Measurements from ENCODE around the gene CYP4F3. TPM values are rescaled to one million over a fixed set of nuclear protein-coding genes. Genes with fewer than 3 reads are reported as not detected.

CYP4F3 gene, protein sequence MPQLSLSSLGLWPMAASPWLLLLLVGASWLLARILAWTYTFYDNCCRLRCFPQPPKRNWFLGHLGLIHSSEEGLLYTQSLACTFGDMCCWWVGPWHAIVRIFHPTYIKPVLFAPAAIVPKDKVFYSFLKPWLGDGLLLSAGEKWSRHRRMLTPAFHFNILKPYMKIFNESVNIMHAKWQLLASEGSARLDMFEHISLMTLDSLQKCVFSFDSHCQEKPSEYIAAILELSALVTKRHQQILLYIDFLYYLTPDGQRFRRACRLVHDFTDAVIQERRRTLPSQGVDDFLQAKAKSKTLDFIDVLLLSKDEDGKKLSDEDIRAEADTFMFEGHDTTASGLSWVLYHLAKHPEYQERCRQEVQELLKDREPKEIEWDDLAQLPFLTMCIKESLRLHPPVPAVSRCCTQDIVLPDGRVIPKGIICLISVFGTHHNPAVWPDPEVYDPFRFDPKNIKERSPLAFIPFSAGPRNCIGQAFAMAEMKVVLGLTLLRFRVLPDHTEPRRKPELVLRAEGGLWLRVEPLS
- total RNA-seq (2021) = not detected in 2 replicates
- long read RNA-seq = 0 reads

DNA sequence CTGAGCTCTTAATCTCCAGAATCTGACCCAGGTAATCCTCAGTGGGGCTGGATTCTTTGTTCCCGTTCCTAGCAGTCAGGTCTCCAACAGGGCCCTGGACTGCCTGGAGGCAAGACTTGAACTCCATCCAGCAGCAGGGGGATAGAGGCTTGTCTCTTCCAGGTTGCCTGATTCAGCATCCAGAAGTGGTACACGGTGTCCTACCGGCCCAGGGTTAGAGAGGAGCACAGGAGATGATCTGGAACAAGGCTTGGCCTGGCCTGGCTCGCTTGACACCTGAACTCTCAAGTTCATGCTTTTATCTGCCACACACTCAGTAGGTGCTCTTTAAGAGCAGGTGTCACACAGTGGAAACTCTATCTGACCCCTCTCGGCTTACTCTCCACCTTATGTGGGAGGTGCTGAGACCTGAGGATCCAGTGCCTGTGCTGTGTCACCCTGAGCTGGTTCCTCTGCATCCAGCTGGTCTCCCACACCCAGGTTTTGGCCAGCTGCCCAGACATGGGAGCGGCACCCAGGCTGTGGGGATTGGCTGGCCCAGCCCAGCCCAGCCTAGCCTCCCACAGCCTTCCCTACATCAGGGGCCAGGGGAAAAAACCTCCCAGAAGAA is at the start of gene CYP4F3:
TSS of gene CYP4F3 (plus strand) at position 604 of the 610 bp plus-strand sequence. CDS start 519 bp downstream, outside the sequence.
- peaks cover 3% of the 10 kb centered on the region for H3K27me3 Mint-ChIP-seq (ENCODE audit: low read depth)
- peaks cover 89 to 94% of the 10 kb centered on the region in 2 experiments for H3K9me3 Mint-ChIP-seq
- WGBS (ENCODE audit: extremely low coverage, insufficient read length, low lambda C conversion rate) = no CpG with 5 or more reads among the region's 6 CpGs

More for the DNA sequence above, at the start of gene CYP4F3:
- TF ChIP-seq, protein P1, sequence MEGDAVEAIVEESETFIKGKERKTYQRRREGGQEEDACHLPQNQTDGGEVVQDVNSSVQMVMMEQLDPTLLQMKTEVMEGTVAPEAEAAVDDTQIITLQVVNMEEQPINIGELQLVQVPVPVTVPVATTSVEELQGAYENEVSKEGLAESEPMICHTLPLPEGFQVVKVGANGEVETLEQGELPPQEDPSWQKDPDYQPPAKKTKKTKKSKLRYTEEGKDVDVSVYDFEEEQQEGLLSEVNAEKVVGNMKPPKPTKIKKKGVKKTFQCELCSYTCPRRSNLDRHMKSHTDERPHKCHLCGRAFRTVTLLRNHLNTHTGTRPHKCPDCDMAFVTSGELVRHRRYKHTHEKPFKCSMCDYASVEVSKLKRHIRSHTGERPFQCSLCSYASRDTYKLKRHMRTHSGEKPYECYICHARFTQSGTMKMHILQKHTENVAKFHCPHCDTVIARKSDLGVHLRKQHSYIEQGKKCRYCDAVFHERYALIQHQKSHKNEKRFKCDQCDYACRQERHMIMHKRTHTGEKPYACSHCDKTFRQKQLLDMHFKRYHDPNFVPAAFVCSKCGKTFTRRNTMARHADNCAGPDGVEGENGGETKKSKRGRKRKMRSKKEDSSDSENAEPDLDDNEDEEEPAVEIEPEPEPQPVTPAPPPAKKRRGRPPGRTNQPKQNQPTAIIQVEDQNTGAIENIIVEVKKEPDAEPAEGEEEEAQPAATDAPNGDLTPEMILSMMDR (conservative IDR thresholded peaks at IDR 0.05) = no peak
- no peak within 1 kb of the TSS for H4K8ac ChIP-seq (replicated peaks; ENCODE audit: insufficient read length, low read depth, low read length)
- no peak within 1 kb of the TSS for H2AK5ac ChIP-seq (ENCODE audit: insufficient read length, low read length)
- no peak within 1 kb of the TSS for H3K18ac ChIP-seq (ENCODE audit: insufficient read length, low read depth, low read length)
- H3K36me3 Mint-ChIP-seq (ENCODE audit: insufficient read depth in 1 of 3, low read depth in 3 of 3) = peaks cover 3 to 38% (median 9%) of the 10 kb centered on the region in 3 experiments; a peak in 6 of 7 replicates
- no peak within 1 kb of the TSS for H2BK12ac ChIP-seq (ENCODE audit: insufficient read length, low read depth, low read length)
- H3K23ac ChIP-seq (ENCODE audit: insufficient read length, low read depth, low read length) = no peak within 1 kb of the TSS
- H2AFZ ChIP-seq (ENCODE audit: low read length) = no peak within 1 kb of the TSS
- no peaks in the 10 kb centered on the region for H3K27me3 ChIP-seq (ENCODE audit: insufficient read depth, low read length)
- no peak within 1 kb of the TSS for H3K4ac ChIP-seq (ENCODE audit: low read depth, low read length)
- no peak within 1 kb of the TSS for H2BK120ac ChIP-seq (ENCODE audit: low read depth, low read length, poor library complexity, severe bottlenecking)
- H3K4me2 ChIP-seq (ENCODE audit: insufficient read depth, insufficient read length, low read length) = no peak within 1 kb of the TSS
- no peak within 1 kb of the TSS for H3K4me3 Mint-ChIP-seq
- H3K79me2 ChIP-seq (ENCODE audit: insufficient read depth, low read length) = no peaks in the 10 kb centered on the region
- no peak for DNase-seq
- no peak within 1 kb of the TSS for H3K27ac Mint-ChIP-seq
- no peaks in the 10 kb centered on the region for H3K23me2 ChIP-seq (ENCODE audit: insufficient read length, low read depth, low read length, poor library complexity, severe bottlenecking)
- no peaks in the 10 kb centered on the region for H3K4me1 Mint-ChIP-seq
- H2BK5ac ChIP-seq (ENCODE audit: insufficient read length, low read length) = no peak within 1 kb of the TSS
- peaks cover 92% of the 10 kb centered on the region for H3K9me3 ChIP-seq (ENCODE audit: control insufficient read depth, low read depth, low read length)
- H4K5ac ChIP-seq (ENCODE audit: insufficient read length, low read depth, low read length) = no peak within 1 kb of the TSS
- H3K9ac ChIP-seq (ENCODE audit: extremely low read depth, insufficient read length, low read length) = no peak within 1 kb of the TSS
- no peak within 1 kb of the TSS for H3T11ph ChIP-seq (ENCODE audit: low read length)
- no peaks in the 10 kb centered on the region for H4K20me1 ChIP-seq (ENCODE audit: control insufficient read depth, insufficient read depth, insufficient read length)
- H4K91ac ChIP-seq (ENCODE audit: insufficient read length, low read depth, low read length) = no peak within 1 kb of the TSS
- no peaks in the 10 kb centered on the region for H3K79me1 ChIP-seq (ENCODE audit: insufficient read depth, low read depth, low read length, poor library complexity, severe bottlenecking)
- H3K4me1 ChIP-seq (ENCODE audit: insufficient read depth, low read length) = no peaks in the 10 kb centered on the region
- no peak within 1 kb of the TSS for H3K27ac ChIP-seq (ENCODE audit: insufficient read length, low read depth, low read length)
- H2BK20ac ChIP-seq (ENCODE audit: low read depth, low read length, poor library complexity, severe bottlenecking) = no peak within 1 kb of the TSS
- H3K14ac ChIP-seq (ENCODE audit: insufficient read depth, low read length) = no peak within 1 kb of the TSS
- no peak within 1 kb of the TSS for H3K56ac ChIP-seq (ENCODE audit: insufficient read length, low read depth, low read length)
- no peak within 1 kb of the TSS for H2BK15ac ChIP-seq (ENCODE audit: low read depth, low read length)

Measured in H9 (cell line).